Stomach (tissue), 9 donors: ENCODE measurements around the gene ATP6V1C2. TPM values are rescaled to one million over a fixed set of nuclear protein-coding genes. Genes with fewer than 3 reads are reported as not detected.

ENCODE experiments used
- DNase-seq, 2 donors: peaks; one replicate each; pipeline versions ENCODE4 v3.0.0 to v3.0.0-alpha.2; 2013 to 2019
- H3K27ac ChIP-seq, 5 donors: fragments of 200-600 bp in 4 of 5; sonication (generic) in 4 of 5; one replicate each; pipeline ENCODE4 v1.5.1; 2013 to 2019; ENCODE audit warnings: mild to moderate bottlenecking in 1 of 5, moderate library complexity in 1 of 5
- H3K27me3 ChIP-seq, 3 donors: fragments of 200-600 bp; sonication (generic); one replicate each; pipeline ENCODE4 v1.5.1; 2017 to 2019; ENCODE audit warnings: mixed run types in 1 of 3
- H3K36me3 ChIP-seq, 4 donors: fragments of 200-600 bp; sonication (generic); 1 replicate in 3 of 4; 2 replicates in 1 of 4; pipeline ENCODE4 v1.5.1; 2016 to 2019
- H3K4me1 ChIP-seq, 4 donors: fragments of 200-600 bp; sonication (generic); one replicate each; pipeline ENCODE4 v1.5.1; 2016 to 2019
- H3K4me3 ChIP-seq, 4 donors: fragments of 200-600 bp; sonication (generic) in 3 of 4; one replicate each; pipeline ENCODE4 v1.5.1; 2016 to 2019; ENCODE audit warnings: mild to moderate bottlenecking in 1 of 4
- H3K9me3 ChIP-seq, 4 donors: fragments of 200-600 bp; sonication (generic); one replicate each; pipeline ENCODE4 v1.5.1; 2016 to 2019
- CTCF ChIP-seq, 7 experiments: fragments of 450-650 bp in 4 of 7; fragments of 200-600 bp in 3 of 7; sonication (generic) in 3 of 7; IDR thresholded peaks; one replicate each; pipeline ENCODE4 v1.5.1; 2016 to 2019; ENCODE audit warnings: antibody characterized with exemption in 7 of 7, control low read depth in 2 of 7, mild to moderate bottlenecking in 1 of 7
- EP300 ChIP-seq: sonication (generic); formaldehyde crosslinking; IDR thresholded peaks from one replicate; pipeline ENCODE4 v1.6.1; 2017; ENCODE audit warnings: antibody characterized with exemption
- POLR2A ChIP-seq, 4 donors: fragments of 450-650 bp; IDR thresholded peaks; one replicate each; pipeline ENCODE4 v1.6.1; 2016; ENCODE audit warnings: antibody characterized with exemption in 4 of 4, control low read depth in 2 of 4, mild to moderate bottlenecking in 1 of 4, moderate library complexity in 1 of 4
- POLR2AphosphoS5 ChIP-seq, 3 donors: sonication (generic); formaldehyde crosslinking; IDR thresholded peaks; one replicate each; pipeline ENCODE4 v1.6.1; 2016; ENCODE audit warnings: antibody characterized with exemption in 3 of 3
- WGBS, 5 donors: extraction: QIAGEN DNeasy Blood & Tissue Kit in 3 of 5; methylation state at CpG; one replicate each; pipeline versions ENCODE4 v1.1.5 to v1.1.7; 2013 to 2018; 5-methylcytosine and 5-hydroxymethylcytosine counted together
- intact Hi-C: fragments of 100-400 bp; cut with DNase I; formaldehyde crosslinking; loops from one replicate; pipeline ENCODE4 v1.15.1; 2023; ENCODE audit warnings: low total_unique reads
- polyA plus RNA-seq, 3 donors: library from polyadenylated mRNA; stranded (reverse); fragments of 200-250 nt; gene quantifications; one replicate each; pipeline ENCODE4 v1.2.3, GENCODE V29; 2013
- small RNA-seq, 4 donors: library from RNA; depleted of rRNA; stranded (forward); fragments of <200 nt; gene quantifications; one replicate each; pipeline ENCODE3, GENCODE V24; 2016
- total RNA-seq, 5 donors: library from RNA; depleted of rRNA; stranded (reverse); fragments of >200 nt; gene quantifications; one replicate each; pipeline versions ENCODE4 v1.1.0 to v1.2.3, GENCODE V29; 2014 to 2016
- donor health status: healthy with polysubstance abuse.
- donor health status: Bipolar disorder and iron deficiency.
- donor health status: healthy.

ATP6V1C2 gene
- total and polyA plus RNA-seq, 8 donors = 0.61 to 143 (median 1.1) TPM; not detected in 3

- no peak overlapping the region for H3K27ac ChIP-seq
- peaks cover 4 to 34% (median 26%) of the 10 kb centered on the region in 4 donors for H3K4me1 ChIP-seq
- no peaks in the 10 kb centered on the region for H3K36me3 ChIP-seq
- intact Hi-C loops = no loop called here
- no peaks in the 10 kb centered on the region for H3K9me3 ChIP-seq
- H3K27me3 ChIP-seq = peaks cover 0 to 52% (median 0%) of the 10 kb centered on the region in 3 donors
- no peak overlapping the region for H3K4me3 ChIP-seq
- DNase-seq = no peak
- WGBS, 5 donors = 76 to 81% (median 79%) methylated on average over 8 of the region's 8 CpGs
- TF ChIP-seq POLR2AphosphoS5 (IDR thresholded peaks at IDR 0.05) (no peak), EP300 (no peak), POLR2A (IDR thresholded peaks at IDR 0.05) (no peak), CTCF (IDR thresholded peaks at IDR 0.05) (no peak)
Observed at GRCh38 chr2:10834068-10834655, 112.7 kb downstream of the ATP6V1C2 start.

Small RNA genes lying within 50 kb of the gene (small RNA-seq; reads per million reads assigned to genes)
- gene RNU7-138P (0 reads per million in 4 donors), gene RNU7-176P (0 reads per million in 4 donors)

Other genes with a start within 250 kb of the ATP6V1C2 start
- gene NOL10, start 31.7 kb upstream of the ATP6V1C2 start, total RNA-seq = 100 to 1,000 TPM in 1 of 5 donors, 10 to 100 TPM in 3, 1 to 10 TPM in 1; 7.5 to 102 (median 18.4) TPM
- 10 to 100 TPM in 2 of 3 donors, 1 to 10 TPM in 1; 8.1 to 11.5 (median 10.8) TPM for gene NOL10, start 31.7 kb upstream of the ATP6V1C2 start, polyA plus RNA-seq
- gene PDIA6, start 91.2 kb downstream of the ATP6V1C2 start, total RNA-seq = 100 to 1,000 TPM in 1 of 5 donors, 10 to 100 TPM in 4; 37.3 to 272 (median 89.7) TPM
- 10 to 100 TPM; 49.6 to 98.7 (median 63.4) TPM for gene PDIA6, start 91.2 kb downstream of the ATP6V1C2 start, polyA plus RNA-seq
- under 1 TPM in 1 of 5 donors, not detected in 4; 0.92 TPM for gene KCNF1, start 190.3 kb downstream of the ATP6V1C2 start, total RNA-seq
- gene KCNF1, start 190.3 kb downstream of the ATP6V1C2 start, polyA plus RNA-seq = under 1 TPM; 0.05 to 0.92 (median 0.25) TPM